SK-N-SH treated with all-trans-retinoic acid at 6 μM for 48 hours (cell line): ENCODE measurements around the gene ZRANB2.

Source experiments
- ATAC-seq: fragments of 200-7000 bp; cut with Tn5 transposase; 3 replicates; pipeline ENCODE4 v1.9.1; 2020; ENCODE audit warnings: mild to moderate bottlenecking, moderate library complexity
- ARNTL ChIP-seq: fragments of 450-650 bp; formaldehyde crosslinking; IDR thresholded peaks from 2 replicates; pipeline ENCODE4 v1.5.0; 2020; ENCODE audit warnings: low read depth, mild to moderate bottlenecking, moderate library complexity, borderline replicate concordance
- CSDC2 ChIP-seq: fragments of 250-450 bp; sonication (Bioruptor Pico); IDR thresholded peaks from 2 replicates; pipeline ENCODE4 v1.5.0; 2020; ENCODE audit warnings: mild to moderate bottlenecking, moderate library complexity
- ESRRG ChIP-seq: fragments of 250-450 bp; sonication (Bioruptor Pico); IDR thresholded peaks from 2 replicates; pipeline ENCODE4 v1.6.1; 2021; ENCODE audit warnings: mild to moderate bottlenecking
- ISL1 ChIP-seq: fragments of 250-450 bp; sonication (Bioruptor Pico); IDR thresholded peaks from 2 replicates; pipeline ENCODE4 v2.1.2; 2022; ENCODE audit warnings: mild to moderate bottlenecking, moderate library complexity
- OSR1 ChIP-seq: fragments of 250-450 bp; sonication (Bioruptor Pico); IDR thresholded peaks from 2 replicates; pipeline ENCODE4 v1.8.0; 2022; ENCODE audit warnings: moderate library complexity, mild to moderate bottlenecking, inconsistent platforms
- PPARA ChIP-seq: fragments of 250-450 bp; sonication (Bioruptor Pico); IDR thresholded peaks from 2 replicates; pipeline ENCODE4 v1.5.0; 2020; ENCODE audit warnings: mild to moderate bottlenecking, borderline replicate concordance
- RARB ChIP-seq: fragments of 250-450 bp; sonication (Bioruptor Pico); IDR thresholded peaks from 2 replicates; pipeline ENCODE4 v1.8.0; 2021; ENCODE audit warnings: mild to moderate bottlenecking, moderate library complexity
- TCF4 ChIP-seq: fragments of 250-450 bp; sonication (Bioruptor Pico); IDR thresholded peaks from 2 replicates; pipeline ENCODE4 v1.8.0; 2021; ENCODE audit warnings: mild to moderate bottlenecking, moderate library complexity, borderline replicate concordance
- TOX ChIP-seq: fragments of 250-450 bp; sonication (Bioruptor Pico); IDR thresholded peaks from 2 replicates; pipeline ENCODE4 v1.8.0; 2021; ENCODE audit warnings: mild to moderate bottlenecking, moderate library complexity, borderline replicate concordance
- ZC3H10 ChIP-seq: fragments of 250-450 bp; sonication (Bioruptor Pico); IDR thresholded peaks from 2 replicates; pipeline ENCODE4 v1.5.1; 2021; ENCODE audit warnings: mild to moderate bottlenecking, moderate library complexity
- ZNF565 ChIP-seq: fragments of 450-650 bp; formaldehyde crosslinking; conservative IDR thresholded peaks from 2 replicates; pipeline ENCODE4 v1.5.0; 2020; ENCODE audit warnings: low read depth, mild to moderate bottlenecking, moderate library complexity
- ZNF70 ChIP-seq: fragments of 450-650 bp; formaldehyde crosslinking; IDR thresholded peaks from 2 replicates; pipeline ENCODE4 v1.5.0; 2020; ENCODE audit warnings: mild to moderate bottlenecking, moderate library complexity
- ZNF8 ChIP-seq: fragments of 450-650 bp; formaldehyde crosslinking; IDR thresholded peaks from 2 replicates; pipeline ENCODE4 v1.5.0; 2020; ENCODE audit warnings: mild to moderate bottlenecking, moderate library complexity
- TF ChIP-seq, protein P1 (sequence below): fragments of 250-450 bp; sonication (Bioruptor Pico); IDR thresholded peaks from 2 replicates; pipeline ENCODE4 v1.8.0; 2021; ENCODE audit warnings: low read depth, mild to moderate bottlenecking, moderate library complexity, borderline replicate concordance
- TF ChIP-seq, protein P2 (sequence below): fragments of 250-450 bp; sonication (Bioruptor Pico); IDR thresholded peaks from 2 replicates; pipeline ENCODE4 v1.8.0; 2020; ENCODE audit warnings: mild to moderate bottlenecking, moderate library complexity, borderline replicate concordance
- TF ChIP-seq, protein P3 (sequence below): fragments of 250-450 bp; sonication (Bioruptor Pico); IDR thresholded peaks from 2 replicates; pipeline ENCODE4 v1.5.0; 2020; ENCODE audit warnings: mild to moderate bottlenecking, moderate library complexity
- TF ChIP-seq, protein P4 (sequence below): fragments of 250-450 bp; sonication (Bioruptor Pico); IDR thresholded peaks from 2 replicates; pipeline ENCODE4 v1.5.1; 2020; ENCODE audit warnings: low read depth, mild to moderate bottlenecking, moderate library complexity
- TF ChIP-seq, protein P5 (sequence below): fragments of 250-450 bp; sonication (Bioruptor Pico); IDR thresholded peaks from 2 replicates; pipeline ENCODE4 v1.5.1; 2021; ENCODE audit warnings: mild to moderate bottlenecking, moderate library complexity

Gene ZRANB2

GRCh38 chr1:71068325-71069240 lies 12.3 kb downstream of the ZRANB2 start:
- no peak for TF ChIP-seq TOX
- TF ChIP-seq, all 23 proteins: peak for 0
- no peak for ATAC-seq

GRCh38 chr1:71054791-71055190 lies 26.0 kb downstream of the ZRANB2 start:
- ATAC-seq = no peak
- no peak for TF ChIP-seq CSDC2 (CRISPR knock-in tag)
- TF ChIP-seq, all 23 proteins: peak for 0

GRCh38 chr1:71054281-71054731 lies 26.5 kb downstream of the ZRANB2 start:
- peak; percentile 5 for ATAC-seq
- TF ChIP-seq ZNF565 (CRISPR knock-in tag) = no peak
- no peak for TF ChIP-seq RARB (CRISPR knock-in tag)
- TF ChIP-seq, protein P1, sequence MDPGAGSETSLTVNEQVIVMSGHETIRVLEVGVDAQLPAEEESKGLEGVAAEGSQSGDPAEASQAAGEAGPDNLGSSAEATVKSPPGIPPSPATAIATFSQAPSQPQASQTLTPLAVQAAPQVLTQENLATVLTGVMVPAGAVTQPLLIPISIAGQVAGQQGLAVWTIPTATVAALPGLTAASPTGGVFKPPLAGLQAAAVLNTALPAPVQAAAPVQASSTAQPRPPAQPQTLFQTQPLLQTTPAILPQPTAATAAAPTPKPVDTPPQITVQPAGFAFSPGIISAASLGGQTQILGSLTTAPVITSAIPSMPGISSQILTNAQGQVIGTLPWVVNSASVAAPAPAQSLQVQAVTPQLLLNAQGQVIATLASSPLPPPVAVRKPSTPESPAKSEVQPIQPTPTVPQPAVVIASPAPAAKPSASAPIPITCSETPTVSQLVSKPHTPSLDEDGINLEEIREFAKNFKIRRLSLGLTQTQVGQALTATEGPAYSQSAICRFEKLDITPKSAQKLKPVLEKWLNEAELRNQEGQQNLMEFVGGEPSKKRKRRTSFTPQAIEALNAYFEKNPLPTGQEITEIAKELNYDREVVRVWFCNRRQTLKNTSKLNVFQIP (CRISPR knock-in tag) = no peak
- TF ChIP-seq TCF4 = no peak
- no peak for TF ChIP-seq ZNF8 (CRISPR knock-in tag)
- no peak for TF ChIP-seq ARNTL (CRISPR knock-in tag)
- TF ChIP-seq ZNF70 (CRISPR knock-in tag) = no peak
- TF ChIP-seq, protein P2, sequence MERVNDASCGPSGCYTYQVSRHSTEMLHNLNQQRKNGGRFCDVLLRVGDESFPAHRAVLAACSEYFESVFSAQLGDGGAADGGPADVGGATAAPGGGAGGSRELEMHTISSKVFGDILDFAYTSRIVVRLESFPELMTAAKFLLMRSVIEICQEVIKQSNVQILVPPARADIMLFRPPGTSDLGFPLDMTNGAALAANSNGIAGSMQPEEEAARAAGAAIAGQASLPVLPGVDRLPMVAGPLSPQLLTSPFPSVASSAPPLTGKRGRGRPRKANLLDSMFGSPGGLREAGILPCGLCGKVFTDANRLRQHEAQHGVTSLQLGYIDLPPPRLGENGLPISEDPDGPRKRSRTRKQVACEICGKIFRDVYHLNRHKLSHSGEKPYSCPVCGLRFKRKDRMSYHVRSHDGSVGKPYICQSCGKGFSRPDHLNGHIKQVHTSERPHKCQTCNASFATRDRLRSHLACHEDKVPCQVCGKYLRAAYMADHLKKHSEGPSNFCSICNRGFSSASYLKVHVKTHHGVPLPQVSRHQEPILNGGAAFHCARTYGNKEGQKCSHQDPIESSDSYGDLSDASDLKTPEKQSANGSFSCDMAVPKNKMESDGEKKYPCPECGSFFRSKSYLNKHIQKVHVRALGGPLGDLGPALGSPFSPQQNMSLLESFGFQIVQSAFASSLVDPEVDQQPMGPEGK = no peak

DNA sequence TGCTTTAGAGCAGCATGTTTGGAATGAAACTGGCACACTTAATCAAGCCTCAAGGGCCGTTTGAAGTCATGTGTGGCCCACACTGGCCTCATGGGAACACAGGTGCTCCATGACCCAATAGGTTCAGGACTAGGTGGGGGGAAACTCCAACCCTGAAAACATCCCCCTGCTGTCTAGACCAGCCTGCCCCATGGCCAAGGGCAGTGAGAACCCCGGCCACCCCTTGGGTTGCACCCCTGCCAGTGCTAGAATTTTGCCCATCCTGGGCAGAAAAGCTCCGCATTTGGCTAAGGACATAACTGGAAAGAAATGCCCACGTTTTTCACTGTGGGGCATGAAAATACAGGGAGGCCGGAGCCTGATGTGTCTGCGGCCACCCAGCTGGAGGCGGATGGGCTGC lies 27.1 kb downstream of the ZRANB2 start:
- ATAC-seq = peak; percentile 12
- TF ChIP-seq ISL1 (CRISPR knock-in tag) = no peak
- no peak for TF ChIP-seq OSR1 (CRISPR knock-in tag)
- TF ChIP-seq, protein P3, sequence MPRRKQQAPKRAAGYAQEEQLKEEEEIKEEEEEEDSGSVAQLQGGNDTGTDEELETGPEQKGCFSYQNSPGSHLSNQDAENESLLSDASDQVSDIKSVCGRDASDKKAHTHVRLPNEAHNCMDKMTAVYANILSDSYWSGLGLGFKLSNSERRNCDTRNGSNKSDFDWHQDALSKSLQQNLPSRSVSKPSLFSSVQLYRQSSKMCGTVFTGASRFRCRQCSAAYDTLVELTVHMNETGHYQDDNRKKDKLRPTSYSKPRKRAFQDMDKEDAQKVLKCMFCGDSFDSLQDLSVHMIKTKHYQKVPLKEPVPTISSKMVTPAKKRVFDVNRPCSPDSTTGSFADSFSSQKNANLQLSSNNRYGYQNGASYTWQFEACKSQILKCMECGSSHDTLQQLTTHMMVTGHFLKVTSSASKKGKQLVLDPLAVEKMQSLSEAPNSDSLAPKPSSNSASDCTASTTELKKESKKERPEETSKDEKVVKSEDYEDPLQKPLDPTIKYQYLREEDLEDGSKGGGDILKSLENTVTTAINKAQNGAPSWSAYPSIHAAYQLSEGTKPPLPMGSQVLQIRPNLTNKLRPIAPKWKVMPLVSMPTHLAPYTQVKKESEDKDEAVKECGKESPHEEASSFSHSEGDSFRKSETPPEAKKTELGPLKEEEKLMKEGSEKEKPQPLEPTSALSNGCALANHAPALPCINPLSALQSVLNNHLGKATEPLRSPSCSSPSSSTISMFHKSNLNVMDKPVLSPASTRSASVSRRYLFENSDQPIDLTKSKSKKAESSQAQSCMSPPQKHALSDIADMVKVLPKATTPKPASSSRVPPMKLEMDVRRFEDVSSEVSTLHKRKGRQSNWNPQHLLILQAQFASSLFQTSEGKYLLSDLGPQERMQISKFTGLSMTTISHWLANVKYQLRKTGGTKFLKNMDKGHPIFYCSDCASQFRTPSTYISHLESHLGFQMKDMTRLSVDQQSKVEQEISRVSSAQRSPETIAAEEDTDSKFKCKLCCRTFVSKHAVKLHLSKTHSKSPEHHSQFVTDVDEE (CRISPR knock-in tag) = no peak
- TF ChIP-seq RARB (CRISPR knock-in tag) = no peak
- TF ChIP-seq, protein P1 (CRISPR knock-in tag) = no peak
- no peak for TF ChIP-seq ZNF70 (CRISPR knock-in tag)
- TF ChIP-seq ZNF565 (CRISPR knock-in tag) = no peak
- no peak for TF ChIP-seq ZNF8 (CRISPR knock-in tag)
- no peak for TF ChIP-seq PPARA (CRISPR knock-in tag)
- TF ChIP-seq, protein P4, sequence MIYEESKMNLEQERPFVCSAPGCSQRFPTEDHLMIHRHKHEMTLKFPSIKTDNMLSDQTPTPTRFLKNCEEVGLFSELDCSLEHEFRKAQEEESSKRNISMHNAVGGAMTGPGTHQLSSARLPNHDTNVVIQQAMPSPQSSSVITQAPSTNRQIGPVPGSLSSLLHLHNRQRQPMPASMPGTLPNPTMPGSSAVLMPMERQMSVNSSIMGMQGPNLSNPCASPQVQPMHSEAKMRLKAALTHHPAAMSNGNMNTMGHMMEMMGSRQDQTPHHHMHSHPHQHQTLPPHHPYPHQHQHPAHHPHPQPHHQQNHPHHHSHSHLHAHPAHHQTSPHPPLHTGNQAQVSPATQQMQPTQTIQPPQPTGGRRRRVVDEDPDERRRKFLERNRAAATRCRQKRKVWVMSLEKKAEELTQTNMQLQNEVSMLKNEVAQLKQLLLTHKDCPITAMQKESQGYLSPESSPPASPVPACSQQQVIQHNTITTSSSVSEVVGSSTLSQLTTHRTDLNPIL (CRISPR knock-in tag) = no peak
- TF ChIP-seq ZC3H10 (CRISPR knock-in tag) = no peak
- TF ChIP-seq, protein P5, sequence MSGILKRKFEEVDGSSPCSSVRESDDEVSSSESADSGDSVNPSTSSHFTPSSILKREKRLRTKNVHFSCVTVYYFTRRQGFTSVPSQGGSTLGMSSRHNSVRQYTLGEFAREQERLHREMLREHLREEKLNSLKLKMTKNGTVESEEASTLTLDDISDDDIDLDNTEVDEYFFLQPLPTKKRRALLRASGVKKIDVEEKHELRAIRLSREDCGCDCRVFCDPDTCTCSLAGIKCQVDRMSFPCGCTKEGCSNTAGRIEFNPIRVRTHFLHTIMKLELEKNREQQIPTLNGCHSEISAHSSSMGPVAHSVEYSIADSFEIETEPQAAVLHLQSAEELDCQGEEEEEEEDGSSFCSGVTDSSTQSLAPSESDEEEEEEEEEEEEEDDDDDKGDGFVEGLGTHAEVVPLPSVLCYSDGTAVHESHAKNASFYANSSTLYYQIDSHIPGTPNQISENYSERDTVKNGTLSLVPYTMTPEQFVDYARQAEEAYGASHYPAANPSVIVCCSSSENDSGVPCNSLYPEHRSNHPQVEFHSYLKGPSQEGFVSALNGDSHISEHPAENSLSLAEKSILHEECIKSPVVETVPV (CRISPR knock-in tag) = no peak
- no peak for TF ChIP-seq TCF4
- no peak for TF ChIP-seq TOX
- TF ChIP-seq, protein P2 = no peak
- no peak for TF ChIP-seq ARNTL (CRISPR knock-in tag)
- no peak for TF ChIP-seq ESRRG (CRISPR knock-in tag)
